Thymus (tissue), 11 donors: ENCODE data around the gene STIM1. TPM values are rescaled to one million over a fixed set of nuclear protein-coding genes. Genes with fewer than 3 reads are reported as not detected.

Experiments
- DNase-seq, 9 donors: peaks; one replicate each; pipeline ENCODE4 v3.0.0-alpha.2; 2013; ENCODE audit warnings: low spot score in 9 of 9, low read depth in 6 of 9, missing footprints in 1 of 9
- H3K27ac ChIP-seq, 2 donors: one replicate each; pipeline ENCODE4 v1.5.1; 2013; ENCODE audit warnings: control low read depth in 1 of 2, low read depth in 1 of 2, low read length in 1 of 2, mild to moderate bottlenecking in 1 of 2, moderate library complexity in 1 of 2
- H3K27me3 ChIP-seq, 2 donors: one replicate each; pipeline ENCODE4 v1.5.1; 2013; ENCODE audit warnings: low read length in 1 of 2; ENCODE audit not compliant: control insufficient read depth in 2 of 2, insufficient read depth in 1 of 2
- H3K36me3 ChIP-seq, 2 donors: one replicate each; pipeline ENCODE4 v1.5.1; 2013; ENCODE audit warnings: low read length in 1 of 2, mild to moderate bottlenecking in 1 of 2, moderate library complexity in 1 of 2; ENCODE audit not compliant: control insufficient read depth in 2 of 2, insufficient read depth in 2 of 2
- H3K4me1 ChIP-seq, 2 donors: one replicate each; pipeline ENCODE4 v1.5.1; 2013; ENCODE audit warnings: low read length in 2 of 2; ENCODE audit not compliant: control insufficient read depth in 2 of 2, insufficient read depth in 2 of 2
- H3K4me3 ChIP-seq, 2 donors: one replicate each; pipeline ENCODE4 v1.5.1; 2013; ENCODE audit warnings: low read length in 2 of 2, control low read depth in 1 of 2, mild to moderate bottlenecking in 1 of 2
- H3K9me3 ChIP-seq, 2 donors: one replicate each; pipeline ENCODE4 v1.5.1; 2013; ENCODE audit warnings: low read length in 1 of 2, mild to moderate bottlenecking in 1 of 2; ENCODE audit not compliant: control insufficient read depth in 2 of 2, insufficient read depth in 1 of 2
- WGBS: extraction: QIAGEN DNeasy Blood & Tissue Kit; methylation state at CpG from one replicate; pipeline ENCODE4 v1.1.7; 2013; 5-methylcytosine and 5-hydroxymethylcytosine counted together
- polyA plus RNA-seq: library from polyadenylated mRNA; stranded (reverse); fragments of 200-250 nt; gene quantifications from one replicate; pipeline ENCODE4 v1.2.3, GENCODE V29; 2013
- total RNA-seq: library from RNA; stranded (reverse); fragments of 120-200 nt; gene quantifications from one replicate; pipeline ENCODE4 v1.2.4, GENCODE V29; 2013
- donor health status: healthy.

The STIM1 gene
- total and polyA plus RNA-seq, 2 donors, result 30.8 to 33.0 TPM

GRCh38 chr11:4026389-4026788 is 170.9 kb downstream of the STIM1 start:
- Histone ChIP-seq H3K27me3 (no peaks in the 10 kb centered on the region), H3K36me3 (peaks cover 28 to 32% of the 10 kb centered on the region in 2 donors), H3K9me3 (no peaks in the 10 kb centered on the region), H3K27ac (no peak overlapping the region), H3K4me1 (no peaks in the 10 kb centered on the region), H3K4me3 (no peak overlapping the region)
- 97% methylated on average over 1 of the region's 1 CpG for WGBS
- DNase-seq, result no peak

- Histone ChIP-seq H3K27ac (no peak overlapping the region), H3K9me3 (no peaks in the 10 kb centered on the region), H3K27me3 (no peaks in the 10 kb centered on the region), H3K36me3 (peaks cover 24 to 32% of the 10 kb centered on the region in 2 donors), H3K4me3 (no peak overlapping the region), H3K4me1 (no peaks in the 10 kb centered on the region)
- WGBS, result 98% methylated on average over 1 of the region's 1 CpG
- no peak for DNase-seq
Observed at GRCh38 chr11:4027746-4028145, 172.3 kb downstream of the STIM1 start.

- H3K27ac ChIP-seq, result no peak overlapping the region
- H3K36me3 ChIP-seq, result peaks cover 13 to 20% of the 10 kb centered on the region in 2 donors
- no peak for DNase-seq
- no peak overlapping the region for H3K4me3 ChIP-seq
- H3K27me3 ChIP-seq, result no peaks in the 10 kb centered on the region
- no peaks in the 10 kb centered on the region for H3K9me3 ChIP-seq
- WGBS, result 90% methylated on average over 3 of the region's 3 CpGs
- H3K4me1 ChIP-seq, result no peaks in the 10 kb centered on the region
Observed at GRCh38 chr11:4030197-4030596, 174.7 kb downstream of the STIM1 start.

- DNase-seq, result no peak
- Histone ChIP-seq H3K4me3 (no peak overlapping the region), H3K27me3 (no peaks in the 10 kb centered on the region)
Observed at GRCh38 chr11:4032097-4032496, 176.6 kb downstream of the STIM1 start.

GRCh38 chr11:4035985-4036384 is 180.5 kb downstream of the STIM1 start:
- H3K27me3 ChIP-seq, result no peaks in the 10 kb centered on the region
- no peak overlapping the region for H3K4me3 ChIP-seq
- H3K9me3 ChIP-seq, result peaks cover 0 to 6% of the 10 kb centered on the region in 2 donors
- no peaks in the 10 kb centered on the region for H3K36me3 ChIP-seq
- H3K4me1 ChIP-seq, result no peaks in the 10 kb centered on the region
- DNase-seq, result no peak
- H3K27ac ChIP-seq, result no peak overlapping the region
- WGBS, result 95% methylated on average over 4 of the region's 4 CpGs

More at GRCh38 chr11:4032097-4032496, 176.6 kb downstream of the STIM1 start:
- peaks cover 0 to 8% of the 10 kb centered on the region in 2 donors for H3K36me3 ChIP-seq
- no peaks in the 10 kb centered on the region for H3K4me1 ChIP-seq
- H3K27ac ChIP-seq, result no peak overlapping the region
- 49% methylated on average over 2 of the region's 2 CpGs for WGBS
- H3K9me3 ChIP-seq, result peaks cover 0 to 5% of the 10 kb centered on the region in 2 donors

GRCh38 chr11:4039011-4039410 is 183.5 kb downstream of the STIM1 start:
- 97% methylated on average over 3 of the region's 3 CpGs for WGBS
- Histone ChIP-seq H3K4me3 (no peak overlapping the region), H3K4me1 (no peaks in the 10 kb centered on the region), H3K36me3 (peaks cover 0 to 3% of the 10 kb centered on the region in 2 donors), H3K9me3 (peaks cover 0 to 6% of the 10 kb centered on the region in 2 donors), H3K27ac (no peak overlapping the region), H3K27me3 (no peaks in the 10 kb centered on the region)
- no peak for DNase-seq

- WGBS, result 95% methylated on average over 1 of the region's 1 CpG
- Histone ChIP-seq H3K9me3 (peaks cover 0 to 6% of the 10 kb centered on the region in 2 donors), H3K27me3 (no peaks in the 10 kb centered on the region), H3K4me1 (no peaks in the 10 kb centered on the region), H3K36me3 (peaks cover 0 to 3% of the 10 kb centered on the region in 2 donors), H3K4me3 (no peak overlapping the region), H3K27ac (no peak overlapping the region)
- no peak for DNase-seq
Observed at GRCh38 chr11:4040461-4040860, 185.0 kb downstream of the STIM1 start.

GRCh38 chr11:4041731-4042391 is 186.4 kb downstream of the STIM1 start:
- DNase-seq, result no peak
- H3K4me3 ChIP-seq, result no peak overlapping the region
- peaks cover 0 to 4% of the 10 kb centered on the region in 2 donors for H3K9me3 ChIP-seq
- H3K36me3 ChIP-seq, result peaks cover 0 to 3% of the 10 kb centered on the region in 2 donors
- WGBS, result 96% methylated on average over 6 of the region's 6 CpGs
- H3K4me1 ChIP-seq, result no peaks in the 10 kb centered on the region
- no peaks in the 10 kb centered on the region for H3K27me3 ChIP-seq
- H3K27ac ChIP-seq, result no peak overlapping the region

GRCh38 chr11:4044976-4045646 is 189.6 kb downstream of the STIM1 start:
- H3K27me3 ChIP-seq, result no peaks in the 10 kb centered on the region
- no peaks in the 10 kb centered on the region for H3K4me1 ChIP-seq
- no peak for DNase-seq
- H3K9me3 ChIP-seq, result no peaks in the 10 kb centered on the region
- H3K36me3 ChIP-seq, result peaks cover 3 to 8% of the 10 kb centered on the region in 2 donors
- H3K4me3 ChIP-seq, result no peak overlapping the region
- 62% methylated on average over 4 of the region's 4 CpGs for WGBS
- H3K27ac ChIP-seq, result peak overlapping the region in 1 of 2 donors; percentile 43
